SK-N-SH treated with all-trans-retinoic acid at 6 μM for 48 hours (cell line): Measurements from ENCODE around the gene SPRR2D.

Experiments used
- OSR1 ChIP-seq: fragments of 250-450 bp; sonication (Bioruptor Pico); IDR thresholded peaks from 2 replicates; pipeline ENCODE4 v1.8.0; 2022; ENCODE audit warnings: moderate library complexity, mild to moderate bottlenecking, inconsistent platforms
- PATZ1 ChIP-seq: fragments of 250-450 bp; sonication (Bioruptor Pico); IDR thresholded peaks from 2 replicates; pipeline ENCODE4 v1.8.0; 2020; ENCODE audit warnings: mild to moderate bottlenecking, moderate library complexity, borderline replicate concordance
- RARB ChIP-seq: fragments of 250-450 bp; sonication (Bioruptor Pico); IDR thresholded peaks from 2 replicates; pipeline ENCODE4 v1.8.0; 2021; ENCODE audit warnings: mild to moderate bottlenecking, moderate library complexity
- SNAI2 ChIP-seq: fragments of 250-450 bp; sonication (Bioruptor Pico); IDR thresholded peaks from 2 replicates; pipeline ENCODE4 v1.5.0; 2020; ENCODE audit warnings: mild to moderate bottlenecking, moderate library complexity
- TSHZ2 ChIP-seq: fragments of 250-450 bp; sonication (Bioruptor Pico); IDR thresholded peaks from 2 replicates; pipeline ENCODE4 v1.5.0; 2020; ENCODE audit warnings: mild to moderate bottlenecking, moderate library complexity
- ZFP3 ChIP-seq: fragments of 250-450 bp; sonication (Bioruptor Pico); IDR thresholded peaks from 2 replicates; pipeline ENCODE4 v1.5.0; 2020; ENCODE audit warnings: mild to moderate bottlenecking, moderate library complexity
- ZFP30 ChIP-seq: fragments of 450-650 bp; formaldehyde crosslinking; IDR thresholded peaks from 2 replicates; pipeline ENCODE4 v1.5.0; 2022; ENCODE audit warnings: mild to moderate bottlenecking, moderate library complexity
- ZNF8 ChIP-seq: fragments of 450-650 bp; formaldehyde crosslinking; IDR thresholded peaks from 2 replicates; pipeline ENCODE4 v1.5.0; 2020; ENCODE audit warnings: mild to moderate bottlenecking, moderate library complexity

GRCh38 chr1:153071511-153071910, 30.6 kb upstream of the SPRR2D start, which contains the start of gene SPRR2B:
- TF ChIP-seq TSHZ2 (CRISPR knock-in tag), result no peak
- no peak for TF ChIP-seq SNAI2
- no peak for TF ChIP-seq ZFP30
- TF ChIP-seq ZNF8 (CRISPR knock-in tag), result no peak
- no peak for TF ChIP-seq RARB (CRISPR knock-in tag)
- TF ChIP-seq PATZ1, result no peak
- no peak for TF ChIP-seq OSR1 (CRISPR knock-in tag)
- no peak for TF ChIP-seq ZFP3 (CRISPR knock-in tag)
